ENCODE measurements around the gene SCO2. TPM values are rescaled to one million over a fixed set of nuclear protein-coding genes. Genes with fewer than 3 reads are reported as not detected.

SCO2 gene
- total and polyA plus RNA-seq, 2 of the 13 experiments (the other 11 are each of a cell fraction or from before 2014, with no cell fraction given), result 0.32 to 3.7 TPM

DNA sequence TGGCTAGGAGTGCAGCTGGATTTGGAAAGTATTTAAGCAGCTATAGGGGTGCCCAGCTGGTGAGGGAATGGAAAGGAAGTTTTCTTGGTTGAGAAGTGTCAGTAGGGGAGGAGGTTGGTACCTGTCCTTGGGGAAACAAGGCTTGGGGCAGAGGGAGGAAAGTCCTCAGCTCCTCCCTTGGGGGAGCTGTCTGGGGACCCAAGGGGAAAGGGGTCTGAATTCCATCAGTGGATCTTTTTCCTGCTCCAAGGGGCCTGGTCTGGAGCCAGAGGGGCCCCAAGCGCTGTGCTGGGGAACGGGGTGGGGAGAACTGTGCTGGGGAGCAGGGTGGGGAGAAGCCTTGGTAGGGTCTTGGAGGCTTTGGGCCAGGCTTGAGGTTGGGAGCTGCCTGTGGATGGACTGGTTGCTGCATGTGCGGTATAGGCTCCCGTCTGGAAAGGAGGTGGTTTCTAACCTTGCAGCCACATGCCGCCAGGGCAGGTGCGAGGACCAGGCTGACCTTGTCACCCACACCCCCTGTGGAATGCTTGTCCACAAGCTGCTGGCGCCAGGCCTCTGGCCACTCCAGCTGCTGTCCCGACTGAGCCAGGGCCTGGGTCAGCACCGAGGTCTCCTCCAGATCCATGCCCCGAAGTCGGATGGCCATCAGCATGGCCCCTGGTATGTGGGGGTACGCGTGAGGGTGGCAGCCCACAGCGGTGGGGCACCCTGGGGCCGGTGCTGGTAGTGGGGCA lies 3.5 kb upstream of the SCO2 start (continued):
- TF ChIP-seq, protein P1, sequence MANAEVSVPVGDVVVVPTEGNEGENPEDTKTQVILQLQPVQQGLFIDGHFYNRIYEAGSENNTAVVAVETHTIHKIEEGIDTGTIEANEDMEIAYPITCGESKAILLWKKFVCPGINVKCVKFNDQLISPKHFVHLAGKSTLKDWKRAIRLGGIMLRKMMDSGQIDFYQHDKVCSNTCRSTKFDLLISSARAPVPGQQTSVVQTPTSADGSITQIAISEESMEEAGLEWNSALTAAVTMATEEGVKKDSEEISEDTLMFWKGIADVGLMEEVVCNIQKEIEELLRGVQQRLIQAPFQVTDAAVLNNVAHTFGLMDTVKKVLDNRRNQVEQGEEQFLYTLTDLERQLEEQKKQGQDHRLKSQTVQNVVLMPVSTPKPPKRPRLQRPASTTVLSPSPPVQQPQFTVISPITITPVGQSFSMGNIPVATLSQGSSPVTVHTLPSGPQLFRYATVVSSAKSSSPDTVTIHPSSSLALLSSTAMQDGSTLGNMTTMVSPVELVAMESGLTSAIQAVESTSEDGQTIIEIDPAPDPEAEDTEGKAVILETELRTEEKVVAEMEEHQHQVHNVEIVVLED (CRISPR knock-in tag; IDR thresholded peaks at IDR 0.05; ENCODE audit: borderline replicate concordance), result no peak
- TF ChIP-seq, protein P2, sequence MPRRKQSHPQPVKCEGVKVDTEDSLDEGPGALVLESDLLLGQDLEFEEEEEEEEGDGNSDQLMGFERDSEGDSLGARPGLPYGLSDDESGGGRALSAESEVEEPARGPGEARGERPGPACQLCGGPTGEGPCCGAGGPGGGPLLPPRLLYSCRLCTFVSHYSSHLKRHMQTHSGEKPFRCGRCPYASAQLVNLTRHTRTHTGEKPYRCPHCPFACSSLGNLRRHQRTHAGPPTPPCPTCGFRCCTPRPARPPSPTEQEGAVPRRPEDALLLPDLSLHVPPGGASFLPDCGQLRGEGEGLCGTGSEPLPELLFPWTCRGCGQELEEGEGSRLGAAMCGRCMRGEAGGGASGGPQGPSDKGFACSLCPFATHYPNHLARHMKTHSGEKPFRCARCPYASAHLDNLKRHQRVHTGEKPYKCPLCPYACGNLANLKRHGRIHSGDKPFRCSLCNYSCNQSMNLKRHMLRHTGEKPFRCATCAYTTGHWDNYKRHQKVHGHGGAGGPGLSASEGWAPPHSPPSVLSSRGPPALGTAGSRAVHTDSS (CRISPR knock-in tag; conservative IDR thresholded peaks at IDR 0.05), result 0 out of 2 replicates have a peak, but pooled peaks have one; percentile 30
- TF ChIP-seq, protein P3, sequence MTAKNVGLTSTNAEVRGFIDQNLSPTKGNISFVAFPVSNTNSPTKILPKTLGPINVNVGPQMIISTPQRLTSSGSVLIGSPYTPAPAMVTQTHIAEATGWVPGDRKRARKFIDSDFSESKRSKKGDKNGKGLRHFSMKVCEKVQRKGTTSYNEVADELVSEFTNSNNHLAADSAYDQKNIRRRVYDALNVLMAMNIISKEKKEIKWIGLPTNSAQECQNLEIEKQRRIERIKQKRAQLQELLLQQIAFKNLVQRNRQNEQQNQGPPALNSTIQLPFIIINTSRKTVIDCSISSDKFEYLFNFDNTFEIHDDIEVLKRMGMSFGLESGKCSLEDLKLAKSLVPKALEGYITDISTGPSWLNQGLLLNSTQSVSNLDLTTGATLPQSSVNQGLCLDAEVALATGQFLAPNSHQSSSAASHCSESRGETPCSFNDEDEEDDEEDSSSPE (CRISPR knock-in tag; IDR thresholded peaks at IDR 0.05), result peak; percentile 37; the same call in 1 of the 2 replicates
- no peak for TF ChIP-seq ZNF17 (CRISPR knock-in tag; IDR thresholded peaks at IDR 0.05)
- TF ChIP-seq ZMYM4 (CRISPR knock-in tag; IDR thresholded peaks at IDR 0.05), result 0 out of 2 replicates have a peak, but pooled peaks have one; percentile 6
- TF ChIP-seq REL (CRISPR knock-in tag; conservative IDR thresholded peaks at IDR 0.05), result 0 out of 2 replicates have a peak, but pooled peaks have one; percentile 24
- TF ChIP-seq ZNF775 (CRISPR knock-in tag; IDR thresholded peaks at IDR 0.05; ENCODE audit: borderline replicate concordance), result no peak
- TF ChIP-seq, protein P4, sequence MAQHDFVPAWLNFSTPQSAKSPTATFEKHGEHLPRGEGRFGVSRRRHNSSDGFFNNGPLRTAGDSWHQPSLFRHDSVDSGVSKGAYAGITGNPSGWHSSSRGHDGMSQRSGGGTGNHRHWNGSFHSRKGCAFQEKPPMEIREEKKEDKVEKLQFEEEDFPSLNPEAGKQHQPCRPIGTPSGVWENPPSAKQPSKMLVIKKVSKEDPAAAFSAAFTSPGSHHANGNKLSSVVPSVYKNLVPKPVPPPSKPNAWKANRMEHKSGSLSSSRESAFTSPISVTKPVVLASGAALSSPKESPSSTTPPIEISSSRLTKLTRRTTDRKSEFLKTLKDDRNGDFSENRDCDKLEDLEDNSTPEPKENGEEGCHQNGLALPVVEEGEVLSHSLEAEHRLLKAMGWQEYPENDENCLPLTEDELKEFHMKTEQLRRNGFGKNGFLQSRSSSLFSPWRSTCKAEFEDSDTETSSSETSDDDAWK (CRISPR knock-in tag; IDR thresholded peaks at IDR 0.05), result no peak
- TF ChIP-seq, protein P5, sequence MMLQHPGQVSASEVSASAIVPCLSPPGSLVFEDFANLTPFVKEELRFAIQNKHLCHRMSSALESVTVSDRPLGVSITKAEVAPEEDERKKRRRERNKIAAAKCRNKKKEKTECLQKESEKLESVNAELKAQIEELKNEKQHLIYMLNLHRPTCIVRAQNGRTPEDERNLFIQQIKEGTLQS (CRISPR knock-in tag; IDR thresholded peaks at IDR 0.05), result 0 out of 2 replicates have a peak, but pooled peaks have one; percentile 4
- TF ChIP-seq ZNF792 (CRISPR knock-in tag; IDR thresholded peaks at IDR 0.05), result no peak
- TF ChIP-seq KDM5B (CRISPR knock-in tag; IDR thresholded peaks at IDR 0.05; ENCODE audit: borderline replicate concordance), result peak; percentile 49; the same call in 1 of the 2 replicates
- TF ChIP-seq ZNF781 (CRISPR knock-in tag; IDR thresholded peaks at IDR 0.05; ENCODE audit: borderline replicate concordance, not compliant biosample characterization), result no peak
- TF ChIP-seq, protein P6, sequence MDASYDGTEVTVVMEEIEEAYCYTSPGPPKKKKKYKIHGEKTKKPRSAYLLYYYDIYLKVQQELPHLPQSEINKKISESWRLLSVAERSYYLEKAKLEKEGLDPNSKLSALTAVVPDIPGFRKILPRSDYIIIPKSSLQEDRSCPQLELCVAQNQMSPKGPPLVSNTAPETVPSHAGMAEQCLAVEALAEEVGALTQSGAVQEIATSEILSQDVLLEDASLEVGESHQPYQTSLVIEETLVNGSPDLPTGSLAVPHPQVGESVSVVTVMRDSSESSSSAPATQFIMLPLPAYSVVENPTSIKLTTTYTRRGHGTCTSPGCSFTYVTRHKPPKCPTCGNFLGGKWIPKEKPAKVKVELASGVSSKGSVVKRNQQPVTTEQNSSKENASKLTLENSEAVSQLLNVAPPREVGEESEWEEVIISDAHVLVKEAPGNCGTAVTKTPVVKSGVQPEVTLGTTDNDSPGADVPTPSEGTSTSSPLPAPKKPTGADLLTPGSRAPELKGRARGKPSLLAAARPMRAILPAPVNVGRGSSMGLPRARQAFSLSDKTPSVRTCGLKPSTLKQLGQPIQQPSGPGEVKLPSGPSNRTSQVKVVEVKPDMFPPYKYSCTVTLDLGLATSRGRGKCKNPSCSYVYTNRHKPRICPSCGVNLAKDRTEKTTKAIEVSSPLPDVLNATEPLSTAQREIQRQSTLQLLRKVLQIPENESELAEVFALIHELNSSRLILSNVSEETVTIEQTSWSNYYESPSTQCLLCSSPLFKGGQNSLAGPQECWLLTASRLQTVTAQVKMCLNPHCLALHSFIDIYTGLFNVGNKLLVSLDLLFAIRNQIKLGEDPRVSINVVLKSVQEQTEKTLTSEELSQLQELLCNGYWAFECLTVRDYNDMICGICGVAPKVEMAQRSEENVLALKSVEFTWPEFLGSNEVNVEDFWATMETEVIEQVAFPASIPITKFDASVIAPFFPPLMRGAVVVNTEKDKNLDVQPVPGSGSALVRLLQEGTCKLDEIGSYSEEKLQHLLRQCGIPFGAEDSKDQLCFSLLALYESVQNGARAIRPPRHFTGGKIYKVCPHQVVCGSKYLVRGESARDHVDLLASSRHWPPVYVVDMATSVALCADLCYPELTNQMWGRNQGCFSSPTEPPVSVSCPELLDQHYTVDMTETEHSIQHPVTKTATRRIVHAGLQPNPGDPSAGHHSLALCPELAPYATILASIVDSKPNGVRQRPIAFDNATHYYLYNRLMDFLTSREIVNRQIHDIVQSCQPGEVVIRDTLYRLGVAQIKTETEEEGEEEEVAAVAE (CRISPR knock-in tag; IDR thresholded peaks at IDR 0.05; ENCODE audit: borderline replicate concordance), result no peak
- TF ChIP-seq, protein P7, sequence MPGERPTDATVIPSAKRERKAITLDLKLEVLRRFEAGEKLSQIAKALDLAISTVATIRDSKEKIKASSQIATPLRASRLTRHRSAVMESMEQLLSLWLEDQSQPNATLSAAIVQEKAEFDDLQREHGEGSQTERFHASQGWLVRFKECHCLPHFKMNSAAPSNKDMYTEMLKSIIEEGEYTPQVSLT (CRISPR knock-in tag; IDR thresholded peaks at IDR 0.05; ENCODE audit: borderline replicate concordance, low read depth), result no peak
- TF ChIP-seq, protein P8, sequence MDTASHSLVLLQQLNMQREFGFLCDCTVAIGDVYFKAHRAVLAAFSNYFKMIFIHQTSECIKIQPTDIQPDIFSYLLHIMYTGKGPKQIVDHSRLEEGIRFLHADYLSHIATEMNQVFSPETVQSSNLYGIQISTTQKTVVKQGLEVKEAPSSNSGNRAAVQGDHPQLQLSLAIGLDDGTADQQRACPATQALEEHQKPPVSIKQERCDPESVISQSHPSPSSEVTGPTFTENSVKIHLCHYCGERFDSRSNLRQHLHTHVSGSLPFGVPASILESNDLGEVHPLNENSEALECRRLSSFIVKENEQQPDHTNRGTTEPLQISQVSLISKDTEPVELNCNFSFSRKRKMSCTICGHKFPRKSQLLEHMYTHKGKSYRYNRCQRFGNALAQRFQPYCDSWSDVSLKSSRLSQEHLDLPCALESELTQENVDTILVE (CRISPR knock-in tag; IDR thresholded peaks at IDR 0.05), result no peak

Data from HepG2 (cell line).